ENCODE results near the gene C12orf60. TPM values are rescaled to one million over a fixed set of nuclear protein-coding genes. Genes with fewer than 3 reads are reported as not detected.

Gene C12orf60
- total and polyA plus RNA-seq, 2 experiments from 2014 or later: 0.17 to 2.3 TPM

DNA sequence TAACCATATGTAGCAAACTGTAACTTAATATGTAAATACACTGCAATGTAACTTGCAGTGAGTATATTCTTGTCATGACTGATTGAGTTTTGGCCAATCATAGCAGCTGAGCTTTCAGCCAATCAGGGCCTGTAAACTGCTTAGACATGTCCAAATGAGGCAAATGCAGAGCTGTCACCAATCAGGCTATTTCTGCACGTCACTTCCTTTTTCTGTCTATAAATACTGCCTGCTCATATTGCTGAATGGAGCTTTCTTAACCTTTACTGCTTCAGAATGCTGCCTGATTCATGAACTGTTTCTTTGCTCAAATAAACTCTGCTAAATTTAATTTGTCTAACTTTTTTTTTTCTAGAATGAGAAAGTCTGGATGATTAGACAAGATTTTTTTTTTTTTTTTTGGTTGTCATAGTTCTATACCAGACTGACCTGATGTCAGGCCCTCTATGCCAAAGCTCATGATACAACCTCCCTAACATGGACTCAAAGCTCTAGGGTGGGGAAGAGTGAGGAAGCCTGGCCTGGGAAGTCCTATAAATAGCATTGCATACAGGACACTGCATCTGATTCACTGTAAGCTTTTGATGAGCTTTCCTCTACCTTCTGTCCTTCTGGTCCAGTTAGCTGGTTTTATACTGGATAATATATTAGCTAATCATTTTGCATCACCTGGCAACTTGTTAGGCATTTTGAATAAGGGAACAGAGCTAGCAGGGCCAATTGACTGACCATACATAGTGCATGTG is 70.1 kb downstream of the C12orf60 start:
- Histone ChIP-seq H3K36me3 (replicated peaks; ENCODE audit: insufficient read depth, low read depth) (no peaks in the 10 kb centered on the region), H3K9me3 (ENCODE audit: low read depth) (no peaks in the 10 kb centered on the region), H2AFZ (no peak overlapping the region), H3K27ac (no peak overlapping the region), H4K20me1 (ENCODE audit: insufficient read depth, poor library complexity, severe bottlenecking) (no peaks in the 10 kb centered on the region), H3K4me3 (no peak overlapping the region), H3K79me2 (no peaks in the 10 kb centered on the region), H3K27me3 (no peaks in the 10 kb centered on the region), H3K9me2 (replicated peaks; ENCODE audit: insufficient read depth) (no peaks in the 10 kb centered on the region), H3K4me2 (no peak overlapping the region), H3K4me1 (ENCODE audit: insufficient read depth) (no peaks in the 10 kb centered on the region)
- DNase-seq (ENCODE audit: low spot score): no peak
- 89% methylated on average over 1 of the region's 1 CpG for WGBS (ENCODE audit: low lambda C conversion rate, missing lambda C conversion rate)
- TF ChIP-seq, protein P1, sequence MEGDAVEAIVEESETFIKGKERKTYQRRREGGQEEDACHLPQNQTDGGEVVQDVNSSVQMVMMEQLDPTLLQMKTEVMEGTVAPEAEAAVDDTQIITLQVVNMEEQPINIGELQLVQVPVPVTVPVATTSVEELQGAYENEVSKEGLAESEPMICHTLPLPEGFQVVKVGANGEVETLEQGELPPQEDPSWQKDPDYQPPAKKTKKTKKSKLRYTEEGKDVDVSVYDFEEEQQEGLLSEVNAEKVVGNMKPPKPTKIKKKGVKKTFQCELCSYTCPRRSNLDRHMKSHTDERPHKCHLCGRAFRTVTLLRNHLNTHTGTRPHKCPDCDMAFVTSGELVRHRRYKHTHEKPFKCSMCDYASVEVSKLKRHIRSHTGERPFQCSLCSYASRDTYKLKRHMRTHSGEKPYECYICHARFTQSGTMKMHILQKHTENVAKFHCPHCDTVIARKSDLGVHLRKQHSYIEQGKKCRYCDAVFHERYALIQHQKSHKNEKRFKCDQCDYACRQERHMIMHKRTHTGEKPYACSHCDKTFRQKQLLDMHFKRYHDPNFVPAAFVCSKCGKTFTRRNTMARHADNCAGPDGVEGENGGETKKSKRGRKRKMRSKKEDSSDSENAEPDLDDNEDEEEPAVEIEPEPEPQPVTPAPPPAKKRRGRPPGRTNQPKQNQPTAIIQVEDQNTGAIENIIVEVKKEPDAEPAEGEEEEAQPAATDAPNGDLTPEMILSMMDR (IDR thresholded peaks at IDR 0.05; ENCODE audit: poor library complexity): no peak
- no peak for TF ChIP-seq EZH2phosphoT487 (IDR thresholded peaks at IDR 0.05; ENCODE audit: low read depth, severe bottlenecking, unreplicated experiment)
- TF ChIP-seq EZH2 (IDR thresholded peaks at IDR 0.05; ENCODE audit: borderline replicate concordance): no peak

Other genes starting within 250 kb of the C12orf60 start
- gene PLBD1, start 235.8 kb upstream of the C12orf60 start, total RNA-seq: 19.1 and 20.8 TPM in 2 replicates
- 16.8 and 18.6 TPM in 2 replicates for gene PLBD1, start 235.8 kb upstream of the C12orf60 start, polyA plus RNA-seq
- gene GUCY2C, start 107.1 kb upstream of the C12orf60 start, total RNA-seq: 47.6 and 48.1 TPM in 2 replicates
- gene GUCY2C, start 107.1 kb upstream of the C12orf60 start, polyA plus RNA-seq: 12.9 and 26.5 TPM in 2 replicates
- gene WBP11, start 192 bp upstream of the C12orf60 start, total RNA-seq: 22.8 and 26.6 TPM in 2 replicates
- 39.3 and 54.2 TPM in 2 replicates for gene WBP11, start 192 bp upstream of the C12orf60 start, polyA plus RNA-seq
- 1.7 and 3.2 TPM in 2 replicates for gene SMCO3, start 10.5 kb downstream of the C12orf60 start, total RNA-seq
- gene SMCO3, start 10.5 kb downstream of the C12orf60 start, polyA plus RNA-seq: 1.4 and 2.9 TPM in 2 replicates
- gene ART4, start 39.9 kb downstream of the C12orf60 start, total RNA-seq: 4.9 and 6.3 TPM in 2 replicates
- gene ART4, start 39.9 kb downstream of the C12orf60 start, polyA plus RNA-seq: 5.1 and 7.3 TPM in 2 replicates
- 115 and 117 TPM in 2 replicates for gene MGP, start 82.2 kb downstream of the C12orf60 start, total RNA-seq
- 561 and 646 TPM in 2 replicates for gene MGP, start 82.2 kb downstream of the C12orf60 start, polyA plus RNA-seq
- 48.0 and 49.7 TPM in 2 replicates for gene ERP27, start 134.9 kb downstream of the C12orf60 start, total RNA-seq
- gene ERP27, start 134.9 kb downstream of the C12orf60 start, polyA plus RNA-seq: 53.7 and 60.0 TPM in 2 replicates
- gene ARHGDIB, start 157.9 kb downstream of the C12orf60 start, total RNA-seq: 13.3 and 20.4 TPM in 2 replicates
- 14.2 and 24.5 TPM in 2 replicates for gene ARHGDIB, start 157.9 kb downstream of the C12orf60 start, polyA plus RNA-seq
- gene PDE6H, start 169.4 kb downstream of the C12orf60 start, total RNA-seq: not detected in 2 replicates
- not detected in 2 replicates for gene PDE6H, start 169.4 kb downstream of the C12orf60 start, polyA plus RNA-seq